GM21515 (cell line): ENCODE results near the gene NAPB.

ENCODE experiments used
- ATAC-seq: cut with Tn5 transposase; IDR thresholded peaks from one replicate; pipeline ENCODE4 v1.9.1; 2021; ENCODE audit not compliant: unreplicated experiment

The NAPB gene

GRCh38 chr20:23438661-23439060 is 17.4 kb upstream of the NAPB start:
- no peak for ATAC-seq

DNA sequence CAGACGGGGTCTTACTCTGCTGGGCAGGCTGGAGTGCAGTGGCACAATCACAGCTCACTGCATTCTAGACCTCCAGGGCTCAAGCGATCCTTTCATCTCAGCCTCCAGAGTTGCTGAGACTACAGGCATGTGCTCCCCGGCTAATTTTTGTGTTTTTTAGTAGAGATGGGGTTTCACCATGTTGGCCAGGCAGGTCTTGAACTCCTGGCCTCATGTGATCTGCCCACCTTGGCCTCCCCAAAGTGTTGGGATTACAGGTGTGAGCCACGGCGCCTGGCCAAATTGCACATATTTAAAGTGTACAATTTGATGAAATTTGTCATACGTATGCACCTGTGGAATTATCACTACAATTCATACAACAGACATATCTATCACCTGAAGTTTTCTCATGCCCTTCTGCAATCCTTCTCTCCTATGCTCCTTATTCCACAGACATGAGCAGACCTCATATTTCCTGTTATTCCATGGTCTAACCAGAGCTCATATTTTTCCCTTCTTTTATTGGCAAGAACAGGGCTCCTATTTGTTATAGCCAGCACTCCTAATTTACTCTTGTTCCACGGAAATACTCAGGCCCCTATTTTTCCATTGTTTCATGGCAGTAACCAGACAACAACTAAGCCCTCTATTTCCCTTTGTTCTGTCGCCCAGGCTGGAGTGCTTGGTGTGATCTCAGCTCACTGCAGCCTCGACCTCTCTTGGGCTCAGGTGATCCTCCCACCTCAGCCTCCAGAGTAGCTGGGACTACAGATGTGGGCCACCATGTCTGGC is 16.0 kb upstream of the NAPB start:
- no peak for ATAC-seq

DNA sequence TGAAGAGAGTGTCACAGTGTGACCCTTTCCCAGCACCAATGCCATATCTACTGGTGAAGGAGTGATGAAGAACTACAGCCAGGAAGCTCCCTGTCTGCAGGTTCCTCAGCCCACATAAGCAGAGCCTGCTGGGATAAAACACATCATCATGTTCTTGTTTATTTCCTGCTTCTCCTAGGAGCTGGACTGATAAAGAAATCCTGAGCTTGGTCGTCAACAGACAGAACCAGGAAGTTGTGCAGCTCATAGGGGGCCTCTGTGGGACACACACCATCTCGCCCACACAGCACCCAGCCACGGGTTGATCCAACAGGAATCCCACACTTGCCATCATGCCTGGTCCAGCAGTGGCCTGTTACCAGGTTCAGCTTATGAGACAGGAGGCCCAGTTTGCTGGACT is 15.4 kb upstream of the NAPB start:
- ATAC-seq = no peak

GRCh38 chr20:23435626-23436539 is 14.6 kb upstream of the NAPB start:
- no peak for ATAC-seq

DNA sequence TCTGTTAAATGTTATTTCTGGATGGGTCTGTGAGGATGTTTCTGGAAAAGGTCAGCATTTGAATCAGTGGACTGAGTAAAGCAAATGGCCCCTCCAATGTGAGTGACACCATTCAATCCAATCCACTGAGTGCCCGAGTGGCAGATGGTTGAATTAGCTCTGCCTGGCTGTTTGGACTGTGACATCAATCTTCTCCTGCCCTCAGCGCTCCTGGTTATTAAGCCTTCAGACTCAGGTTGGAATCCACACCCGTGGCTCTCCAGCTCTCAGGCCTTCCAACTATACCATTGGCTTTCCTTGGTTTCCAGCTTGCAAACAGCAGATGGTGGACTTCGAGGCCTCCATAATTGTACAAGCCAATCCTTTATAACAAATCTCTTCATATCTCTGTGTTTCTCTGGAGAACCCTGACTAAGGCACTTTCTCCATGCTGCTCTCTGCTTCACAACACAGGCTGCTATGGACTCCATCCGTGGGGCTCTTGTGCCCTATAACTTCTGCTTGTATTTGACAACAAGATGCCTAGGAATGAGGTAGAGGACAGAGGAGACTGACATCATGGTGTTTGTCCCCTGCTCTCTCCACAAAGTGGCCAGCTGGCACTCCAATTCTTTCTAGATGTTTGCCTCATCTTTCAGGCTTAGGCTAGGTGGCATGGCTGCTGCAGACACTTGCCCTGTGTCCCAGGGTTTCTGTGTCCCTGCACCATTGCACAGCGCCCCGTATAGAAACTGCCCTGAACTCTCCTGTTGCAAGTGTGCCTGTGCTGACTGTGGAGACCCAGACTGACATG is 13.4 kb upstream of the NAPB start:
- ATAC-seq = no peak

- no peak for ATAC-seq
Observed at GRCh38 chr20:23433628-23434027, 12.3 kb upstream of the NAPB start.

DNA sequence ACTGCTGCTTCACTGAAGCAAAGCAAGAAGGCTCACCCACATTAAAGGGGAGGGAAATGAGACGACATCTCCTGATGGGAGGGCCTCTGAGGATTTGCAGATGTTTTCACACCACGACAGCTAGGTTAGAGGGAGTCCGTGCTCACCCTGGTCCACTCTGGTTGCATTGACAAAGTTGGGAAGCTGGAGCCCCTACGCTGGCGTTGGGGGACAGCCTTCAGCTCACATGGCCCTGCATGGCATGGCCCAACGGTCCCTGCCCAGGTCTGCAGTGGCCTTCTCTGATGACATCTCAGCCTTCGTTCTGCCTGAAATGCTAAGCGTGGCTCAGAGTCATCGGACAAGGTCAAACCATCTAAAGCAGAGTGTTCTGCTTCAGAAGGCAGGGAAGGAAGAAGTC is 3.8 kb upstream of the NAPB start:
- ATAC-seq = no peak

- ATAC-seq = peak; percentile 37
Observed at GRCh38 chr20:23419995-23420901, 1.0 kb downstream of the NAPB start.

DNA sequence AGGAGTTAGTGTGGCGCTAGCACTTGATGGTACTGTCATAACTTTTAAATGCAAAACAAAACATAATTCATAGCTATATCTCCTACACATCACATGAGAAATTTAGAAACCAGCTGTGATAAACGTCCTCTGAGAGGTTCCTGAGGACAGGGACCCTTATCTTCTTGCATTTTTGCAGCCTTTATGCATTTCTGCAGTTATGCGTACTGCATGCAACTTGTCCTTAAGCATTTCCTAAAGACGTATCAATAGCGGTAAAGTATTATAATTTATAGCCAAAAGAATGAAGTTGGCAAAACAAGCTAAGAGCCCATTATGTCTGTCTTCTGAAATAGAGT is 1.7 kb downstream of the NAPB start:
- no peak for ATAC-seq

DNA sequence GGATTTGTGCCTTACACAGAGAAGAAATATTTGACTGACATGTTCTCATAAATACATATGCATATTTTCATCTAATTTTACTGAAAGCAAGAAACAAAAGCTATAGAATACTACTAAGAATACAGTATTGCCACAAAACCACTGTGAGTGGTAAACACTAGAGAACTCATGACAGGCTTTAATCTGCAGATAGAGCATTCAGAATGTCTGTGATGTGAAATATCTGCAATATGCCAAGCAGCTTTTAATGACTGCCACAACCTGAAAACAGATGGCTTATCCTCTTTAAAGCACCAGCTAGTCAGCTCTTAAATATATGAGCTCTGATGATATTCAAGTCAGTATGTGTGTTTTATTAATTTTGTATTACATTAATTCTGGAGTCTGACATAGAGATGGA is 3.4 kb downstream of the NAPB start:
- ATAC-seq = no peak

DNA sequence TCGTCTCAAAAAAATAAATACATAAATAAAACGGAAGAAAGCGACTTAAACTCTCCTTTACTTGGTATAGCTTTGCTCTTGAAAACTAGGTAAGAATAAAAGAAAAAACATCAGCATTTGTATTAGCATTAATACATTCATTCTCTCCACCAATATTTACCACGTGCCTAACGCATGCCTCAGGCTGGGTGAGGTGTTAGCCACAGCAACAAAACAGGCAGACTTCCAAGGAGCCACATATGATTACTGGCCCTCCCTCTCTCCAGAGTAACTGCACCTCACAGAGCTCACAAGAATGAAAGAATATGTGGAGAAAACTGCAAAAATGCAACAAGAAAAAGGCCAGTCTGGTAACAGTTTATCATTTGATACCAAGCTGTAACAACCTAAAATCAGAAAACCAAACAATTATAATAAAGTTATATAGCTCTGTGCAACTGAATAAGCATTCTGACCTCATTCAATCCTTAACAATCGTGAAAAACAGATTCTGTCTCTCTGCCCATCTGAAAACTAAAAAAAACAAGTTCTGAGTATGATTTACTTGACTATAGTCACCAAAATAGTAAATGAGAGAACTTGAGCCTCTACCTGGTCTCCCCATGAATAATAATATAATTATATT is 5.2 kb downstream of the NAPB start:
- ATAC-seq = no peak

DNA sequence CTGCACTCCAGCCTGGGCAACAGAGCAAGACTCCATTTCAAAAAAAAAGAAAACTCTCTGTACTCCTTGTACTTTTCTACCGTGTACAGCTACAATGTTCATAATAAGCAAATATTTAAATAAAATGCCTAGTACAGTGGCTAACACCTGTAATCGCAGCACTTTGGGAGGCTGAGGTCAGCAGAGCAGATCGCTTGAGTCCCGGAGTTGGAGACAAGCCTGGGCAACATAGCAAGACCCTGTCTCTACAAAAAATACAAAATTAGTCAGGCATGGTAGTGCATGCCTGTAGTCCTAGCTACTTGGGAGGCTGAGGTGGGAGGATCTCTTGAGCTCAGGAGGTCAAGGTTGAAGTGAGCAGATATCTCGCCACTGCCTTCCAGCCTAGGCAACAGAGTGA is 5.7 kb downstream of the NAPB start:
- ATAC-seq = no peak

DNA sequence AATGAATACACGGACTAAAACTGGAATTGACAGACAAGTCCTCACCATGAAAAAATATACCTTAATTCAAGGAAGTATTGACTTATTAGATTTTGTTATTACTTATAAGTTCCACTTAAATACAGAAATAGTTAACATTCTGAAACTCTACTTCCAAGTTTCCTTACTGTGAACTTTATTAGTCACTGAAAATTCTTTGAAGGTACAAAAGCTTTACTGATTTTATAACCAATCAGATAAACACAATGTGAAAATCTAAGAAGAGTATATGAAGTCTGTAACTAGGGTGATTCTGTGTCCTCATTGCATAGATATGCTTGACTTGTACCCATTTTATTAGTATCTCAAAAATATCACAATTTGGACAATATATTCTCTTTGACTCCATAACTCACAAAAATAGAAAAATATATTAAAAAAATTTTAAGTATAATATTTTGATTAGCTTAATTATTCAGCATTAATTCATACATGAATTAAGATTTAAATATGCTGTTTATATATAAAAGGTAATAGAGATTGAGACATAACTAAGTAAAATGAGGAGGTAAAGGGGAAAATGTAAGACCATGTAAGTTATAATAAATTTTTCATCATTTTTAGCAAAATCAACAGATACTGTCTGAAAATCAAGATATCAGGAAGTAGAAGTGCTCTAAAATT is 6.6 kb downstream of the NAPB start:
- no peak for ATAC-seq

DNA sequence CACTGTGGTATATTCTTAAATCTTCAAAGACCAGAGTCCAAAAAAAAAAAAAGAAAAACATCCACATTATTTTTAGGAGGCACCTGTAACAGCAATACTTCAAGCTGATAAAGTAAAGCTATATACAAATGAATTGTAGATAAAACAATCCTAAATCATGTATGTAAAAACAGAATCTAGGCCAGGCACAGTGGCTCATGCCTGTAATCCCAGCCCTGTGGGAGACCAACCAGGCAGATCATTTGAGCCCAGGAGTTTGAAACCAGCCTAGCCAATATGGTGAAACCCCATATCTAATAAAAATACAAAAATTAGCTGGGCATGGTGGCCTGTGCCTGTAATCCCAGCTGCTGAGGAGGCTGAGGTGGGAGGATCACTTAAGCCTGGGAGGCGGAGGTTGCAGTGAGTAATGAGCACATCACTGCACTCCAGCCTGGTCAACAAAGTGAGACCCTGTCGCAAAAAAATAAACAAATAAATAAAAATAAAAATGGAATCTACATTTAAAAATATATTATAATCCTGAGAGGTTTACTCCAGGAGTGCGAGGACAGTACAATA is 7.3 kb downstream of the NAPB start:
- no peak for ATAC-seq

DNA sequence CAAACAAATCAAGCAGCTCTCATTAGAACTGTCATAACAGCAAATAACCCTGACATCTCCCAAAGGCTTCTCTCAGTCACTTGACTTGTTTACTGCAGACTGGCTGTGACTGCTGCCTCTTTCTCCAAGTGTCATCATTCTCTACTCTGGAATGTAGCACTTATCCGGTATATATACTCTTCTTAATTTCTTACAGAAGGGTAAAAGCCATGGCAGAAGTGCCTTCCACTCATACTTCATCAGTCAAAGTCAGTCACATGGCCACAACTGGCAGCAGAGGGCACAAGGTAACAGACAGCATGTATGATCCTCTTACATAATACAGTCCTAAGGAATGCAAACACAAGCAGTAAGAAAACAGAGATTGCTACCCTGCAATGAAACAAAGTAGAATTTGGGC is 9.3 kb downstream of the NAPB start:
- no peak for ATAC-seq

GRCh38 chr20:23410916-23411695 is 10.2 kb downstream of the NAPB start:
- ATAC-seq = no peak

DNA sequence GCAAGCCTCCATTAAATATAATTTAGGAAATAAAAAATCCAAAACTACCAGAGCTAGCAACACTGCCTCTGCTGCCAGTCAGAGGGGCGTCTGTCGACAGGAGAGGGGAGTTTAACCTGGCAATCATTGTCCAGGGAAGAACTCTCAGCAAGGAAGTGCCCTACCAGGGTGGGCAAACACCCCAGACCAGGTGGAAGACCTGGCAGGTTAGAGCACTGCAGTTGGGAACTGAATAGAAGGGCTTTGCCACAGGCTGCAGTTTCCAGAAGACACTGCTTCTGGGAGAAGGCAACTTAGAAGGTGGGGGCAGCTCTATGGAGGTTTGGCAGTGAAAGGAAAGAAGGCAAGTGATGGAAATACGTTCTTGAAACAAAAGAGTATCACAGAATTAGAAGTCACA is 11.5 kb downstream of the NAPB start:
- no peak for ATAC-seq

DNA sequence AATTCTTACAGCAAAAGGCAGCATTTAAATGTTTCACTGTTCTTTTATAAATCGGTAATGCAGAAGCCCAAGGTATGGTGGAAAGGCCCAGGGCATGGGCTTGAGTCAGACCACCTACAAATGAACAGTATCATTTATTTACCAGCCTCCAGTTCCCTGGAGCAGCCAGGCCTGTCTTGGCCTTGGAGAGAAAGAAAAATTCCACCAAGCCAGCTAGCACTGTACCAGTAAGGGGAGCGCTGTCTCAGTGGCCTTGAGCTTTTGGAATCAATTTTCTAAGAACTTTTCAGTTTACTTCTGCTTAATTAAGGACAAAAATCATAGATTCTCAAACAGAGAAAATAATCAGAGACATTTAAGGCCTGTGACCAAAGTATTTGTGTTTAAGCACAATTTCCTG is 12.3 kb downstream of the NAPB start:
- ATAC-seq = no peak
